GM23338 (cell line): Measurements from ENCODE around the gene GRAMD4. TPM values are rescaled to one million over a fixed set of nuclear protein-coding genes. Genes with fewer than 3 reads are reported as not detected.

Experiments used
- ATAC-seq: fragments of 200-7000 bp; cut with Tn5 transposase; 3 replicates; pipeline ENCODE4 v1.9.1; 2020
- DNase-seq: peaks from one replicate; pipeline ENCODE4 v3.0.0-alpha.2; 2015; ENCODE audit warnings: low spot score
- H2AFZ ChIP-seq: fragments of 200-600 bp; sonication (generic); 2 replicates; pipeline ENCODE4 v1.8.0; 2016; ENCODE audit warnings: antibody characterized with exemption, mild to moderate bottlenecking, moderate library complexity
- H3F3A ChIP-seq: fragments of 200-600 bp; sonication (generic); replicated peaks from 2 replicates; pipeline ENCODE4 v1.8.0; 2017; ENCODE audit warnings: antibody characterized with exemption, mixed run types, low read depth
- H3K27ac ChIP-seq: fragments of 200-600 bp; sonication (generic); 2 replicates; pipeline ENCODE4 v1.6.1; 2016; ENCODE audit warnings: low read depth
- H3K27me3 ChIP-seq: fragments of 200-600 bp; sonication (generic); 2 replicates; pipeline ENCODE4 v1.8.0; 2016; ENCODE audit warnings: mild to moderate bottlenecking, mixed run types, moderate library complexity; ENCODE audit not compliant: insufficient read depth
- H3K36me3 ChIP-seq: fragments of 200-600 bp; sonication (generic); 2 replicates; pipeline ENCODE4 v1.8.0; 2016; ENCODE audit warnings: mild to moderate bottlenecking; ENCODE audit not compliant: insufficient read depth
- H3K4me1 ChIP-seq: fragments of 200-600 bp; sonication (generic); 2 replicates; pipeline ENCODE4 v1.8.0; 2016; ENCODE audit warnings: mild to moderate bottlenecking, moderate library complexity; ENCODE audit not compliant: insufficient read depth
- H3K4me2 ChIP-seq: fragments of 200-600 bp; sonication (generic); 2 replicates; pipeline ENCODE4 v1.7.1; 2017; ENCODE audit warnings: mixed run types
- H3K4me3 ChIP-seq: fragments of 200-600 bp; sonication (generic); 2 replicates; pipeline ENCODE4 v1.6.1; 2016; ENCODE audit warnings: mixed run types
- H3K79me2 ChIP-seq: fragments of 200-600 bp; sonication (generic); replicated peaks from 2 replicates; pipeline ENCODE4 v1.8.0; 2017; ENCODE audit warnings: mild to moderate bottlenecking; ENCODE audit not compliant: insufficient read depth
- H3K9me2 ChIP-seq: fragments of 200-600 bp; sonication (generic); 2 replicates; pipeline ENCODE4 v1.8.0; 2017; ENCODE audit not compliant: insufficient read depth
- H4K20me1 ChIP-seq: fragments of 200-600 bp; sonication (generic); replicated peaks from 2 replicates; pipeline ENCODE4 v1.8.0; 2017; ENCODE audit warnings: mild to moderate bottlenecking; ENCODE audit not compliant: insufficient read depth
- H3K27ac Mint-ChIP-seq: 2 replicates; pipeline ENCODE4 v1.8.0; 2020; ENCODE audit warnings: inconsistent platforms, mild to moderate bottlenecking, moderate library complexity, mixed read lengths
- H3K27me3 Mint-ChIP-seq: 3 replicates; pipeline ENCODE4 v1.8.0; 2022; ENCODE audit warnings: low read depth, mild to moderate bottlenecking, moderate library complexity, mixed read lengths, inconsistent platforms; ENCODE audit not compliant: insufficient read depth, poor library complexity
- H3K36me3 Mint-ChIP-seq: 3 replicates; pipeline ENCODE4 v1.8.0; 2021; ENCODE audit warnings: low read depth, mild to moderate bottlenecking, inconsistent platforms, moderate library complexity, mixed read lengths
- H3K4me1 Mint-ChIP-seq: 3 replicates; pipeline ENCODE4 v1.8.0; 2020; ENCODE audit warnings: mild to moderate bottlenecking, inconsistent platforms, mixed read lengths
- H3K4me3 Mint-ChIP-seq: 3 replicates; pipeline ENCODE4 v1.8.0; 2021; ENCODE audit warnings: moderate library complexity, mild to moderate bottlenecking, inconsistent platforms, mixed read lengths
- H3K9me3 Mint-ChIP-seq: 3 replicates; pipeline ENCODE4 v1.8.0; 2020; ENCODE audit warnings: moderate library complexity, mild to moderate bottlenecking, inconsistent platforms, mixed read lengths
- CREB1 ChIP-seq: fragments of 250-450 bp; sonication (Bioruptor Pico); IDR thresholded peaks from 2 replicates; pipeline ENCODE4 v1.5.0; 2020; ENCODE audit warnings: low read depth, mild to moderate bottlenecking, moderate library complexity
- ETS1 ChIP-seq: IDR thresholded peaks from 2 replicates; pipeline ENCODE4 v1.6.1; 2016; ENCODE audit warnings: antibody characterized with exemption
- EZH2 ChIP-seq: fragments of 200-600 bp; sonication (generic); IDR thresholded peaks from one replicate; pipeline ENCODE4 v1.8.0; 2017; ENCODE audit warnings: antibody characterized with exemption, mild to moderate bottlenecking, low read depth; ENCODE audit not compliant: unreplicated experiment
- EZH2phosphoT487 ChIP-seq: fragments of 200-600 bp; sonication (generic); IDR thresholded peaks from one replicate; pipeline ENCODE4 v1.8.1; 2018; ENCODE audit warnings: antibody characterized with exemption; ENCODE audit not compliant: unreplicated experiment
- POLR2AphosphoS5 ChIP-seq: IDR thresholded peaks from 2 replicates; pipeline ENCODE4 v1.6.1; 2016; ENCODE audit warnings: antibody characterized with exemption, low read depth
- REST ChIP-seq: IDR thresholded peaks from one replicate; pipeline ENCODE4 v1.6.1; 2018; ENCODE audit warnings: antibody characterized with exemption; ENCODE audit not compliant: unreplicated experiment
- ZNF114 ChIP-seq: fragments of 250-450 bp; sonication (Bioruptor Pico); IDR thresholded peaks from 2 replicates; pipeline ENCODE4 v1.5.0; 2020; ENCODE audit warnings: mild to moderate bottlenecking, moderate library complexity
- polyA plus RNA-seq: library from polyadenylated mRNA; unstranded; fragments of >200 nt; fragmentation: Nextera tagmentation; extraction: Ambion mirVana; gene quantifications from 2 replicates; pipeline ENCODE4 v1.2.1, GENCODE V29; 2016
- total RNA-seq: library from RNA; depleted of rRNA; stranded (reverse); fragments of >200 nt; shearing (Covaris generic); gene quantifications from 2 replicates; pipeline ENCODE4 v1.2.3, GENCODE V29; 2014

The GRAMD4 gene
- total and polyA plus RNA-seq, 2 experiments from 2014 or later = 2.7 to 81.8 TPM

DNA sequence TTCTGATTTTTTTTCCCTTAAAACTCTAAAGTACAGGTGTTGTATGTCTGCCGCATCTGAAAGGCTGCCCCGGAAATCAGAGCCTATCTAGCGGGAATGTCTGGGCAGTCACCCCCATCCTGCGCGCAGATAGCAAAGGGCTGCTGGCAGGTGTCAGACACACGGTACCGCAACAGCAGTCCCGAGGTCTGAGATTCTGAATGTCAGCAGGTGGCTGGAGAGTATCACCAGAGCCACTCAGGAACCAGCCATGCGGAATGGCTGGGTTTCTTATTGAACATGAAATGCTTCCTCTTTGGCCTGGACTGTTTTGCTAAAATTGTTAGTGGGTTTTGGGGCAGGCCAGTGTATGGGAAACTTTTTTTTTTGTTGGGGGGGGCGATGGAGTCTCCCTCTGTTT lies 64.5 kb downstream of the GRAMD4 start (continued):
- no peak for TF ChIP-seq ETS1
- no peak for TF ChIP-seq EZH2phosphoT487

DNA sequence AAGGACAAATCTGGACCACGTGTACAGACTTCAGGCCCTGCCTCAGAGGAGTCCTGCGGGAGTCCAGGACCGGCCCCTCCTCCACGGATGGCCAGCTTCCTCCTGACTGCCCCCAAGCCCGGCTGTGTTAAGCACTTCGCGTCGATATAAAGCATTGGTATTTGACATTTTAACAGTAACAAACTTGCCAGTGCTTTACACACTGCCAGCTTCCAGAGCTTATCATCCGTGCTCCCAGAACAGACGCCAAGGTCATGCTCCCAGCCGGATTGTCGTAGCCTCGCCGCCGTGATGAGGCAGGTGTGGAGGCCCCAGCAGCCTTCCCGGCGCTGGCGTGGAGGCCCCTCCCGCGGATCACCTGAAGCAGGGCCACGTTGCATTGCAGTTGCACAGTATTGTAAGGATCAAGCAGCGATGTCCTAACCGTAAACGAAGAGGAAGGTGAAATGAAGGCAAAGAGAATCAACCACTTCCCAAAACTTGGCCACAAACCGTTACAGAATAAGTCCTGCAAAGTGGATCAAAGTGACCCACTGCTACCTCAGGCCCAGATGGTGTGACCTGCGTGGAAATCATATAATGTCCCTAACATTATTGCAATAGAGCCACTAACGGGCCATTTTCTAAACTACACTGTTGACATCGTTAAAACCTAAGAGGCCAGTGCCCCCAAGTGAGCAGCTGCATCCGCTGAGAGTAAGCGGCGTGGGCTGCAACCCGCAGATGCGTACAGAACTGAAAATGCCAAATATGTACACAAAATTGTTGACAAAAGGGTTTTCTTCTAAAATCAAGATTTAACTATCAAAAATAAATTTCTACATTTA lies 66.2 kb downstream of the GRAMD4 start:
- no peak overlapping the region for H3K4me3 Mint-ChIP-seq
- no peak overlapping the region for H3K27ac Mint-ChIP-seq
- ATAC-seq (no peak), DNase-seq (no peak)
- no peak overlapping the region for H3K4me3 ChIP-seq
- H3K9me2 ChIP-seq = no peaks in the 10 kb centered on the region
- H3K36me3 Mint-ChIP-seq = peaks cover 24% of the 10 kb centered on the region
- H3K27ac ChIP-seq = no peak overlapping the region
- peaks cover 3% of the 10 kb centered on the region; the same call in 1 of the 2 replicates for H3K36me3 ChIP-seq
- H4K20me1 ChIP-seq = no peaks in the 10 kb centered on the region; the same call in none of the 2 replicates
- no peak overlapping the region for H2AFZ ChIP-seq
- H3K27me3 Mint-ChIP-seq = peaks cover 7% of the 10 kb centered on the region
- H3K4me2 ChIP-seq = no peak overlapping the region
- H3K4me1 ChIP-seq = peaks cover 8% of the 10 kb centered on the region; the same call in 1 of the 2 replicates
- TF ChIP-seq EZH2phosphoT487 (no peak), EZH2 (no peak)
- peaks cover 3% of the 10 kb centered on the region; the same call in 1 of the 2 replicates for H3F3A ChIP-seq
- no peaks in the 10 kb centered on the region for H3K79me2 ChIP-seq
- no peaks in the 10 kb centered on the region for H3K27me3 ChIP-seq
- H3K4me1 Mint-ChIP-seq = peaks cover 11% of the 10 kb centered on the region
- no peaks in the 10 kb centered on the region for H3K9me3 Mint-ChIP-seq

DNA sequence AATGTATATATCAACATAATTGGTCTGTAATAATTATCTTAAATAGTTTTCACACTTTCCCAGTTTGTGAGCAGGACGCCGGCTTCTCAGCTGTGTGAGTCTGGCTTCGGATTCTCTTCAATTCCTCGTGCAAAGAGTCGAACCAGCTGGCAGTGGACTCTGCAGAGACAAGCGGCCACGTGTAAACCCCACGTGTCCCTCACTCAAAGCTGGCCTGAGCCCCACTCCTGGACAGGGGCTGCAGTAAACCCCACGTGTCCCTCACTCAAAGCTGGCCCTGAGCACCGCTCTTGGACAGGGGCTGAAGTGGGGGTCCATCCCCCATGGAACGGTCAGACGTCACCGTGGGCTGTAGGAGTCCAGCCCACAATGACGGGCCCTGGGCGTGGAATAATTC lies 66.9 kb downstream of the GRAMD4 start:
- Mint-ChIP-seq H3K27me3 (peaks cover 7% of the 10 kb centered on the region), H3K27ac (no peak overlapping the region), H3K4me3 (no peak overlapping the region), H3K36me3 (peaks cover 29% of the 10 kb centered on the region), H3K9me3 (no peaks in the 10 kb centered on the region), H3K4me1 (peaks cover 11% of the 10 kb centered on the region)
- no peak overlapping the region for H3K4me3 ChIP-seq
- peaks cover 8% of the 10 kb centered on the region; the same call in 1 of the 2 replicates for H3K4me1 ChIP-seq
- peaks cover 3% of the 10 kb centered on the region; the same call in 1 of the 2 replicates for H3K36me3 ChIP-seq
- no peaks in the 10 kb centered on the region for H3K79me2 ChIP-seq
- no peaks in the 10 kb centered on the region for H3K27me3 ChIP-seq
- ATAC-seq (no peak), DNase-seq (no peak)
- H2AFZ ChIP-seq = no peak overlapping the region
- no peak overlapping the region for H3K4me2 ChIP-seq
- peaks cover 3% of the 10 kb centered on the region; the same call in 1 of the 2 replicates for H3F3A ChIP-seq
- H3K9me2 ChIP-seq = no peaks in the 10 kb centered on the region
- H4K20me1 ChIP-seq = no peaks in the 10 kb centered on the region; the same call in none of the 2 replicates
- H3K27ac ChIP-seq = no peak overlapping the region
- TF ChIP-seq EZH2 (no peak), EZH2phosphoT487 (no peak), REST (no peak), POLR2AphosphoS5 (no peak), ETS1 (no peak), ZNF114 (CRISPR knock-in tag) (no peak), CREB1 (CRISPR knock-in tag) (no peak)
